Measurements from ENCODE around the gene GSTA1.
"Not testable (repeated sequence)": the region's sequence is repeated elsewhere in the genome, so short reads cannot be mapped to it uniquely, and the experiment has no call there.

The GSTA1 gene

GRCh38 chr6:52802806-52803205 lies 810 bp downstream of the GSTA1 start:
- FAIRE-seq: no peak

DNA sequence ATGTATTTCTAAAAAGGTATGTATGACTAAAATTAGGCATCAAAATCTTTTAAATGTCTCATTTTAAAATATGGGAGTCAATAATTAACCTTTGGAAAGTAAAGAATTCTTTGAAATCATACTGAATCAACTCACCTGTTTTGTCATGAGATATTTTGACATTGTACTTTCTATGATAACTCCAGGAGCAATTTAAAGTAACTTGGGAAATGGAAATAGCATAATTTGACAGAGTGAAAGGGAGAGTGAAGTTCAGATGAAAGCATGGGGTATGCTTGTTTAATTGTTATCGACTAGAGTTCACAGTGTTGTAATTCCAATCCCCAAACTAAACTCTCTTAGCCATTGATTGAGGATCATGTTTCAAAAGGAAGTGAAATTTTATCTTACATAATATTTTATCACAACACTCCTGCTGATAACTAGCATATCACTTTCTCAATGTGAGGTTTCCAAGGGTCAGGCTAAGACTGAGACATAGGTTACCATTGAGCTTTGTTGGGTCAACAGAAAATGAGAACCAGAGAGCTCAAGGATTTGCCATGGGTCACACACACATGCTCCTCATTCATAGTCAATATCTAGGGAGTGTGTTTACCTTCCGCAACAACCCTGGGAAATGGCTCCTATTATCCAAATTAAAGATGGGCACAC lies 2.3 kb downstream of the GSTA1 start:
- no peak for FAIRE-seq

DNA sequence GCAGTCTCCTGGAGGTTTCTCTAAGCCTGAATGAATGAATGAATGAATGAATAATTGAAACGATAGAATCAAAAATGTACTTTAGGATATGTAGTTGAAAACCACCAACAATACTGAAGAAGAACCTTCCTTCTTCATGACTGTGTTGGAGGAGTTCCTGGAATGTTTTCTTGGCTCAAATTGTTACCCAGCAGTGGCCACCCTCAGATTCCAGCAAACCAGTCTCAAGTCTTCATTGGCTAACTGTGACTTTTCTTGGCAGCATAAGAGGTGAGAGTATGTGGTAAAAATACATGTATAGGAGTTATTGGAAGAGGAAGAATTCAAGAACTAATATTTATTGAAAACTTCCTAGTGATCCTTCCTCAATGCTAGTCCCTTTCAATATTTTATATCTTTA lies 4.3 kb downstream of the GSTA1 start:
- FAIRE-seq: not testable (repeated sequence)

- FAIRE-seq: not testable (repeated sequence)
These were observed 9.2 kb downstream of the GSTA1 start for GRCh38 chr6:52794366-52794765.

DNA sequence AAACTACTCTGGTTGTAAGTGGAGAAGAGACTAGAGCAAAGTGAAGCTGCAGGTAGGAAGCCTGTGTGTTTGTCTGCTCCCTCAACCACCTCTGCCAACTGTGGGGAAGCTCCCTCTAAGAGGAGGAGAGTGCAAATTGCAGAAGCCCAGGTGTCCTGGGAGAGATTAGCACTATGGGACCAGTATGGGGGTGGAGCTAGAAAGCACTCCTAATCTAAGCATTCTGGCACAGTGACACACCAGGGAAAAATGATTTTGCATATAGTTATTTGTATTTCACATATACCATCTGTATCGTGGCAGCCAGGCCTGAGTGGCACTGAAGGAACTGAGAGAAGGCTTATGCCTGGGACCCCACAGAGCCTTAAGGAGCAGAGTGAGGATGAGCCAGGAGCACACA lies 12.8 kb downstream of the GSTA1 start:
- no peak for FAIRE-seq

DNA sequence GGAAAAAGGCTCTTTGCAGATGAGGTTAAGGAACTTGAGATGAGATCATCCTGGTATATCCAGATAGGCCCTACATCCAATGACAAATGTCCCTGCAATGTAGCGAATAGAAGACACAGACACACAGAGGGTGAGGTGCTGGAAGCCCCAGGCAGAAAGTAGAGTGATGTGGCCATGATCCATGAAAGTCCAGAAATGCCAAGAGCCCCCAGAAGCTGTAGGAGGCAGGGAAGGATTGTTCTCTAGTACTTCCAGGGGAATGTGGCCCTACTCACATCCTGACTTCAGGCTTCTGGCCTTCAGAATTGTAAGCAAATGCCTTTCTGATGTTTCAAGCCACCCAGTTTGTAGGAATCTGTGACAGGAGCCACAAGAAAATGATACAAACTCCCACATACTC lies 14.0 kb downstream of the GSTA1 start:
- not testable (repeated sequence) for FAIRE-seq

GRCh38 chr6:52788478-52788877 lies 15.1 kb downstream of the GSTA1 start:
- FAIRE-seq: no peak

DNA sequence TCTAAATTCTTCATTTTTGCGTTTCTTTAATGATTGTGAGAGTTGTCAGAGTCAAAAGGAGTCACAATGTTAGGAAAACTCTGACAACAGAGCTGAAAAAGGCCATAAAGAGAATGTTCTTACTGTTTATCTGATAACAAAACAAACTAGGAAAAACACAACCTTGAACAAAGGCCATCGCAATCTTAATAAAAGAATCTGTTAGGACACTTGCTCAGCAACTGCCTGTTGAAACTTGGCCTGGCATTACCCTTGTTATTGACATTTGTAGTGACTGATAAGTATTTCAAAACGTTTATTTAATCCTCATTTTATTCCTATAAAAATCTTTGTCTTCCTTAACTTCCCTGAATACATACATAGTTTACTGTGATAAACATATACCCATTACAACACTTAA lies 15.7 kb downstream of the GSTA1 start:
- FAIRE-seq: no peak

DNA sequence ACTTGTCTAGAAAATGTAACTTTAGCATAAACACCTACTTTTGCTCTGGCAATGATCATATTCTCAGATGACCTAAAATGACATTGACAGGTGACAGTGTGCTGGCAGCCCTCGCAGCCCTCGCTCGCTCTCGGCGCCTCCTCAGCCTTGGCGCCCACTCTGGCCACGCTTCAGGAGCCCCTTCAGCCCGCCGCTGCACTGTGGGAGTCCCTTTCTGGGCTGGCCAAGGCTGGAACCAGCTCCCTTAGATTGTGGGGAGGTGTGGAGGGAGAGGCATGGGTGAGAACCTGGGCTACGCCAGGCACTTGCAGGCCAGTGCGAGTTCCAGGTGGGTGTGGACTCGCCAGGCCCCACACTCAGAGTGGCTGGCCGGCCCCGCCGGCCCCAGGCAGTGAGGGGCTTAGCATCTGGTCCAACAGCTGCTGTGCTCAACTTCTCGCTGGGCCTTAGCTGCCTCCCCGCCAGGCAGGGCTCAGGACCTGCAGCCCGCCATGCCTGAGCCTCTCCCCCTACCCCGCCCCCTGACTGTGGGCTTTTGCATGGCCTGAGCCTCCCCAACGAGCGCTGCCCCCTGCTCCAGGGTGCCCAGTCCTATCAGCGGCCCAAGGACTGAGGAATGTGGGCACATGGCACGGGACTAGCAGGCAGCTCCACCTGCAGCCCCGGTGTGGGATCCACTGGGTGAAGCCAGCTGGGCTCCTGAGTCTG lies 17.2 kb downstream of the GSTA1 start:
- no peak for FAIRE-seq

GRCh38 chr6:52782696-52783274 lies 20.8 kb downstream of the GSTA1 start:
- FAIRE-seq: not testable (repeated sequence)

- not testable (repeated sequence) for FAIRE-seq
These were observed 21.4 kb downstream of the GSTA1 start for GRCh38 chr6:52782209-52782608.

GRCh38 chr6:52779237-52779636 lies 24.4 kb downstream of the GSTA1 start:
- no peak for FAIRE-seq

DNA sequence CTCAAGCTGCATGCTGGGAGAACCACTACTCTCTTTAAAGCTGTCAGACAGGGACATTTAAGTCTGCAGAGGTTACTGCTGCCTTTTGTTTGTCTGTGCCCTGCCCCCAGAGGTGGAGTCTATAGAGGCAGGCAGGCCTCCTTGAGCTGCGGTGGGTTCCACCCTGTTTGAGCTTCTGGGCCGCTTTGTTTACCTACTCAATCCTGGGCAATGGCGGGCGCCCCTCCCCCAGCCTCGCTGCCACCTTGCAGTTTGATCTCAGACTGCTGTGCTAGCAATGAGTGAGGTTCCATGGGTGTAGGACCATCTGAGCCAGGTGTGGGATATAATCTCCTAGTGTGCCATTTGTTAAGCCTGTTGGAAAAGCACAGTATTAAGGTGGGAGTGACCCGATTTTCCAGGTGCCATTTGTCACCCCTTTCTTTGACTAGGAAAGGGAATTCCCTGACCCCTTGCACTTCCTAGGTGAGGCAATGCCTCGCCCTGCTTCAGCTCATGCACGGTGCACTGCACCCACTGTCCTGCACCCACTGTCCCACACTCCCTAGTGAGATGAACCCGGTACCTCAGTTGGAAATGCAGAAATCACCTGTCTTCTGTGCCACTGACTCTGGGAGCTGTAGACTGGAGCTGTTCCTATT lies 26.8 kb downstream of the GSTA1 start:
- FAIRE-seq: not testable (repeated sequence)

DNA sequence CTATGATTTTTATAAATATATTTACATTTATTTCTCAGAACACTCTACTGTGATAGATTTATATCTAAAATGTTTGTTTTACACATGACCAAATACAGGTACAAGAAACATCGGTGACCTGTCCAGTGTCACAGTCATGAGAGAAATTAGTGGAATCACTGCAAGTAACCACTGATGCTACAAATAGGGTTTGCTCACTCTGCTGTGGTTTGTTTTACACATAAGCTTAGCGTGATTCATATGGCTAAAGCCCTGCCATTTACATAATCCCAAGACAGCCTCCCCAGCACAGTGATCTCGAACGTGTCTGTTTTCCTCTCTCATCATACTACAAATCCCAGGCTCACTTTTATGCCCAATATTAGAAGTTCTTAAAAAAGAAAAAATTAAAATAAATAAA lies 34.2 kb downstream of the GSTA1 start:
- not testable (repeated sequence) for FAIRE-seq

GRCh38 chr6:52767658-52768057 lies 36.0 kb downstream of the GSTA1 start:
- FAIRE-seq: not testable (repeated sequence)

- FAIRE-seq: not testable (repeated sequence)
These were observed 40.2 kb downstream of the GSTA1 start, which contains the start of gene GSTA2 for GRCh38 chr6:52763322-52763916. GSTA2 (minus strand) TSS chr6:52763475; CDS start chr6:52757947, 5,528 bp downstream.

- not testable (repeated sequence) for FAIRE-seq
These were observed 41.7 kb downstream of the GSTA1 start for GRCh38 chr6:52761673-52762491.

DNA sequence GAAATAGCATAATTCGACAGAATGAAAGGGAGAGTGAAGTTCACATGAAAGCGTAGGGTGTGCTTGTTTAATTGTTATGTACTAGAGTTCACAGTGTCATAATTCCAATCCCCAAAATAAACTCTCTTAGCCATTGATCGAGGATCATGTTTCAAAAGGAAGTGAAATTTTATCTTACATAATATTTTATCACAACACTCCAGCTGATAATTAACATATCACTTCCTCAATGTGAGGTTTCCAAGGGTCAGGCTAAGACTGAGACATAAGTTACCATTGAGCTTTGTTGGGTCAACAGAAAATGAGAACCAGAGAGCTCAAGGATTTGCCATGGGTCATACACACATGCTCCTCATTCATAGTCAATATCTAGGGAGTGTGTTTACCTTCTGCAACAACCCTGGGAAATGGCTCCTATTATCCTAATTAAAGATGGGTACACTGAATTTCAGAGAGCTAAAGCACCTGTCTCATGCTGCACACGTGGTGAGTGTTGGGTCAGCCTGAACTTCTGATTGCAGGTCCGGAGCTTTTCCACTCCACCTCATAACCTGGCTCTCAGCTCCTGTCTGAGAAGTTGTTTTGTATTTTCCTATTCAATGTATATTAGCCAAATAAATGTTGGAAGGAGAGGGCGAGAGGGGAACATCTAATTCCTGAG lies 43.4 kb downstream of the GSTA1 start:
- no peak for FAIRE-seq

DNA sequence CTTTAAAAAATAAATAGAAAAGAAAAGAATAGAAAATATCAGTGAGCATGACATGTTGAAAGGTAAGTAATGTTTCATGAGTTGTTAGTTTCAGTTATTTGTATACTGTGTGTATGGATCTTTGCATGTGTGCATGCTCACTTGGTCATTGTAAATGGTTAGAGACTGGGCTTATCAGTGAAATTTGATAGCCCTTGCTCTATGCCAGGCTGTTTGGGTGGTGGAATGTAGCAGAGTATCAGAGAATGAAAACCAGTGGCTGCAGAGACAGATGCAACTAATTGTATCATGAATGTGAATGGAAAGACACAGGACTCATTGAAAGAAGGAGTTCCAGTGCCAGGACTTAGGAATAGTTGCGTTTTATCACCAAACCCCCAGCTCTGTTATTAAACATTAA lies 44.5 kb downstream of the GSTA1 start:
- FAIRE-seq: no peak

GRCh38 chr6:52757651-52758338 lies 45.8 kb downstream of the GSTA1 start:
- not testable (repeated sequence) for FAIRE-seq

DNA sequence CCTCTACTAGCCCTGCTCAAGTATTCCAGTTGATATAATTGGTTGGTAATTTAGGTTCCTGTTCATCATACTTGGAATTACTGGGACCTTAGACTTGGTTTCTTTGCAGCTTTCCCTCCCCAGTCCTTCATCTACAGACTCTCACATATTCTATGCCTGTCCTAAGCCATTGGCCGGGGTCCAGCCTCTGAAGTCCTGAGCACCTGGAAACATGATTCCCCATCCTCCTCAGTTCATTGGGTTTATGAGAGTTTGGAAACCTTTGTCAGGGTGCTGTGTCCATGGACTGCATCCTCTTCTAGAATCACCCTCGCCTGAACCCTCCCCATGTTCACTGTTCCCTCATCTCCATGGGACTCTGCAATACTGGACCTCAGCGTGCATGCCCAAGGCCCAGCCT lies 49.2 kb downstream of the GSTA1 start:
- FAIRE-seq: no peak
